GM12865 (cell line): ENCODE data around the gene MBNL2.
A peak's percentile ranks its signal among the peaks of the same experiment; 100 is the strongest.
"Not testable (repeated sequence)": the region's sequence is repeated elsewhere in the genome, so short reads cannot be mapped to it uniquely, and the experiment has no call there.

Experiments used
- DNase-seq: peaks from one replicate; pipeline ENCODE4 v3.0.0; 2010; ENCODE audit warnings: low read depth
- H3K4me3 ChIP-seq: 2 replicates; pipeline ENCODE4 v1.5.1; 2011; ENCODE audit warnings: mild to moderate bottlenecking, low read depth, low read length, control low read depth
- TF ChIP-seq, protein P1 (sequence below): IDR thresholded peaks from 2 replicates; pipeline ENCODE4 v1.5.1; 2011; ENCODE audit warnings: low read length, control low read depth, low read depth, inconsistent platforms; ENCODE audit not compliant: insufficient read depth; ENCODE audit errors: missing control alignments

The MBNL2 gene

DNA sequence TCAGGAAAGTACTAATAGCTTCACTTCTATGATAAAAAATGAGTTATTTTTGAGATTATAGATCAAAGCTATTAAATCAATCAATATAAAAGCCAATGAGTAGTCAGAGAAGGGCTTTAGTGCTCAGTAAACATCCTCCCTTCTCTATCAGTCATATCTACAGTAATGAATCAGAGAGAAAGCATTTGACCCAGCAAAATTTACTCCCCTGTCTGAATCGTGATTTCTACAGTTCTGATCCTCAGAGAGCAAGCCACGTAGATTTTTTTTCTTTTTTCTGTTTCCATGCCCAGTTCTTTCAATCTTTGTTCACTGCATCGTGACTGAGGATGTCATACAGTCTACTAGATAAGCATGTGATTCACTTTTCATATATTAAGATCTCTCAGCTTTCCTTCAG is 16.2 kb upstream of the MBNL2 start:
- no peak overlapping the region for H3K4me3 ChIP-seq
- DNase-seq, result no peak
- TF ChIP-seq, protein P1, sequence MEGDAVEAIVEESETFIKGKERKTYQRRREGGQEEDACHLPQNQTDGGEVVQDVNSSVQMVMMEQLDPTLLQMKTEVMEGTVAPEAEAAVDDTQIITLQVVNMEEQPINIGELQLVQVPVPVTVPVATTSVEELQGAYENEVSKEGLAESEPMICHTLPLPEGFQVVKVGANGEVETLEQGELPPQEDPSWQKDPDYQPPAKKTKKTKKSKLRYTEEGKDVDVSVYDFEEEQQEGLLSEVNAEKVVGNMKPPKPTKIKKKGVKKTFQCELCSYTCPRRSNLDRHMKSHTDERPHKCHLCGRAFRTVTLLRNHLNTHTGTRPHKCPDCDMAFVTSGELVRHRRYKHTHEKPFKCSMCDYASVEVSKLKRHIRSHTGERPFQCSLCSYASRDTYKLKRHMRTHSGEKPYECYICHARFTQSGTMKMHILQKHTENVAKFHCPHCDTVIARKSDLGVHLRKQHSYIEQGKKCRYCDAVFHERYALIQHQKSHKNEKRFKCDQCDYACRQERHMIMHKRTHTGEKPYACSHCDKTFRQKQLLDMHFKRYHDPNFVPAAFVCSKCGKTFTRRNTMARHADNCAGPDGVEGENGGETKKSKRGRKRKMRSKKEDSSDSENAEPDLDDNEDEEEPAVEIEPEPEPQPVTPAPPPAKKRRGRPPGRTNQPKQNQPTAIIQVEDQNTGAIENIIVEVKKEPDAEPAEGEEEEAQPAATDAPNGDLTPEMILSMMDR, result no peak

DNA sequence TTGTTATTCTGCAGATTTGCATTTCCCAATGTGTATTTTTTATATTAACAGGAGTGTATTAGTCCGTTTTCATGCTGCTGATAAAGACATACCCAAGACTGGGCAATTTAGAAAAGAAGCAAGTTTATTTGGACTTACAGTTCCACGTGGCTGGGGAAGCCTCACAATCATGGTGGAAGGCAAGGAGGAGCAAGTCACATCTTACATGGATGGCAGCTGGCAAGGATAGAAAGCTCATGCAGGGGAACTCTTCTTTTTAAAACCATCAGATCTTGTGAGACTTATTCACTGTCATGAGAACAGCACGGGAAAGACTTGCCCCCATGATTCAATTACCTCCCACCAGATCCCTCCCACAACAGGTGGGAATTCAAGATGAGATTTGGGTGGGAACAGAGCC is 14.9 kb upstream of the MBNL2 start:
- not testable (repeated sequence) for DNase-seq, H3K4me3 ChIP-seq

DNA sequence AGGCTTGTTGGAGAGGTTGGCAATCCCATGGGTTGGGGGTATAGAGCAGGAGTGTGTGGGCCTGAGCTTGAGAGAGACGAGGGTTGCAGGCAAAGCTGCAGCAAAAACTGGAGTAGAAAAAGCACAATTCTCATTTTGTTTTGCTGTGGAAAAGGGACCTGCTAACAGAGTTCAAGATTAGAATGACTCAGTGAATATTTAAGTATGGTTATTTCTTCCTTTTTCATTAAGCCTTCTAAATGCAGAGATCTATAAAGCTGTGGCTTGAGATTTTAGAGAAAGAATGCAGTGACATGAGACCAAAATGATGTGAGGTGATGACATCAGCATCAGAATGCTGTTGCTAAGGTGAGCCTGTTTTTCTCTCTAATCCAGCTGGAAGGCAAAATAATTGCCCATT is 10.8 kb upstream of the MBNL2 start:
- DNase-seq, result no peak
- TF ChIP-seq, protein P1, result no peak
- H3K4me3 ChIP-seq, result no peak overlapping the region

DNA sequence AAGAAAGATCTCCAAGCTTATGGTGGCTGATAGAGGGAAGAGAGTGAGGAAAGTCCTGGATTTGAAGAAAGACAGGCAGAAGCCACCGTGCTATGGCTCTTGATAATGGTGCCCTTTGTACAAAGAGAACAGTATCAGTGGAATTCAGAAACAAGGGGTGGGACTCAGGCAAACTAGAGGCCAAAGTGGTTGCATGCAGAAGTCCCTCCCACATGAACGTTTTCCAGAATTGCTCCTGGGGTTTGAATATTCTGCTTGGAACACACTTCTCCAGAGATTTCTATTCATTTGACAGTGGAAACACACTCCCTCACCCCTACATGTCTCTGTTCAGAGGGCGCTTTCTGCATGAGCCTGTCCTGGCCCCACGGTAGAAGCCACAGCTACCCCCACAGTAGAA is 10.1 kb upstream of the MBNL2 start:
- TF ChIP-seq, protein P1, result no peak
- no peak overlapping the region for H3K4me3 ChIP-seq
- DNase-seq, result no peak

- no peak overlapping the region for H3K4me3 ChIP-seq
- TF ChIP-seq, protein P1, result peak; percentile 54
- peak; percentile 37 for DNase-seq
These were observed 9.5 kb upstream of the MBNL2 start for GRCh38 chr13:97212601-97213040.

DNA sequence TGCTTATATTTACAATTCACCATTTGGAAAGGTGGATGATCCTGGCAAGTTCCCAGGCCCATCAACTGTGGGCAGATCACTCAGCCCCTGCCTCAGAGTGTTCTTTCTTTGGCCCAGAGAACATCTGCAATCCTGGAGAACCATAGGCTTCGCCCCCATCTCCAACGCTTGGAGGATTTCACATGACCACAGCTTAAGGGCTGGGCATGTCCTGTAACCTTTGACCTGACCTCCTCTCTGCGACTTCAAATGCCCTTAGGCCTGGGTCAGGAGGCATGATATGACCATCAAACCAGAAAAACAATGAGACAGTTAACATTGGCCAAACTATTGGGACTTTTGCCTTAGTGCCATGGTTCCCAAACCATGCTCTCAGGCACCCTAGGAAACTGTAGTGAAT is 7.2 kb upstream of the MBNL2 start:
- no peak overlapping the region for H3K4me3 ChIP-seq
- no peak for DNase-seq
- TF ChIP-seq, protein P1, result no peak

DNA sequence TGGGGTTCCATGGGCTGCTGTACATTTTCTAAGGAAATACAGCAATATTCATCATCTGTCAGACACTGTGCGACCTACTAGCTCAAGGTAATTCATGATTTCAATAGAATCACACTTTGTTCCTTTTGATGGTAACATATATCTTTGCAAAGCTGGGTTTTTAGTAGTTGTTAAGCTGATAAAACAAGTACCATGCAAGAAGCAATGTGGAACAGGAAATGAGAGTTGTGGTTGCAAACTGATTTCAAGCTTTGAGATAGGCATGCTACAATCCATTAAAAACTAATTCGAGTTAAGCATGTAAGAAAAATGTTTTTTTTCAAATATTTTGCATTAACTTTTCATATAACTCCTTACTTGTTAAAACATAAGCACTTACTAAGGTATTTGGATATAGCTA is 6.8 kb upstream of the MBNL2 start:
- DNase-seq, result no peak
- TF ChIP-seq, protein P1, result no peak
- H3K4me3 ChIP-seq, result no peak overlapping the region

DNA sequence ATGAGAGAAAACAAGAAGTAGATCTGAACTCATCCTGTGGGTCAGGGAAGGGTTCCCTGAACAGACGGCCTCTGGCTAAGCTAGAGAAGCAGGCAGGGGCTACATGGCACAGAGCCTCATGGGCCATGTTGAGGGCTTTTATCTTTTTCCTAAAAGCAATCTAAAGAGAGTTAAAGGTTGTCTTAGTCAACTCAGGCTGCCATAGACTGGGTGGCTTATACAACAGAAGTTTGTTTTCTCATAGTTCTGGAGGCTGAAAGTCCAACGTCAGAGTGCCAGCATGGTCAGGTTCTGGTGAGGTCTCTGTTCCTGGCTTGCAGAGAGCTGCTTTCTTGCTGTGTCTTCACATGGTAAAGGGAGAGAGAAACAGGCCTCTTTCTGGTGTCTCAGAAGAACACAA is 2.9 kb upstream of the MBNL2 start:
- TF ChIP-seq, protein P1, result no peak
- no peak for DNase-seq
- no peak overlapping the region for H3K4me3 ChIP-seq
